Stimulated activated CD8-positive, alpha-beta memory T cell treated with anti-CD3 and anti-CD28 coated beads, Interleukin-15, amount 100 ng/mL, for 24 hours (primary cell): ENCODE data around the gene GGTA1.

Experiments
- DNase-seq: peaks from one replicate; pipeline ENCODE4 v3.0.0-alpha.2; 2020; ENCODE audit warnings: low read depth

The GGTA1 gene

GRCh38 chr9:121499177-121499426 lies 542 bp downstream of the GGTA1 start:
- DNase-seq, result no peak

- DNase-seq, result no peak
Observed at GRCh38 chr9:121498487-121499176, 1.0 kb downstream of the GGTA1 start.

GRCh38 chr9:121498150-121498486 lies 1.5 kb downstream of the GGTA1 start:
- DNase-seq, result no peak

- DNase-seq, result no peak
Observed at GRCh38 chr9:121495976-121496375, 3.7 kb downstream of the GGTA1 start.

- no peak for DNase-seq
Observed at GRCh38 chr9:121494192-121494591, 5.5 kb downstream of the GGTA1 start.

GRCh38 chr9:121491111-121491510 lies 8.5 kb downstream of the GGTA1 start:
- DNase-seq, result no peak

DNA sequence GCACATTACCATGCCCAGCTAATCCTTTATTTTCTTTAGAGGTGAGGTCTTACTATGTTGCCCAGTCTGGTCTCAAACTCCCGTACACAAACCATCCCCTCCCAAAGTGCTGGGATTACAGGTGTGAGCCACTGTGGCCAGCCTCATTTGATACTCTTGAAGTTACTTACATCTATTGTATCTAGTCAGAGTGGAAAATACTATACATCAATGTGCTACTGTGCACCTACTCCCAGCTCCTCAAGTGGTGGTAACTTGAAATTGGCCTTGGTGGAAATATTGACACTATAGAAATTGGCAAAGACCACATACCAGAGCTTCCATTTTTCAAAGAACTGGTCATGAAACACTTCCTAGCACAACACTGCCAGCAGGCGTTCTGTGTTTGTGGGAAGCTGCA lies 10.3 kb downstream of the GGTA1 start:
- no peak for DNase-seq

DNA sequence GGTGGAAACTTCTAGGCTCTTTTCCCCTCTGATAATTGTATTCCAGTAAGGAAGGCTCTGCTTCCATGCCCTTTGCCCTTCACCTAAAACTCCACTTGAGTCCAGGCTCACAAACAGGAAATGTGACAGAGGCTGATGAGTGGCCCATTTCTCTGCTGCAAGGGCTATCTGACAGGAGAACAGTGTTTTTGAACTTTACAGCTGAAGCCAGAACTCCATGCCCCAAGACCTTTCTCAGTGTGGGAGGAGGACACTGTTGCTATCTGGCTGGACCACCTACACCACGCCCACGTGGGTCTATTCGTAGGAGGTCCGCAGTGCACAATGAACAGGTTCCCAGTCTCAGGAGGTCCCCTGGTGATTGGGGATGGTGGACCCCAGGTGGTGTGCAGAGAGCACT lies 13.6 kb downstream of the GGTA1 start:
- DNase-seq, result no peak

DNA sequence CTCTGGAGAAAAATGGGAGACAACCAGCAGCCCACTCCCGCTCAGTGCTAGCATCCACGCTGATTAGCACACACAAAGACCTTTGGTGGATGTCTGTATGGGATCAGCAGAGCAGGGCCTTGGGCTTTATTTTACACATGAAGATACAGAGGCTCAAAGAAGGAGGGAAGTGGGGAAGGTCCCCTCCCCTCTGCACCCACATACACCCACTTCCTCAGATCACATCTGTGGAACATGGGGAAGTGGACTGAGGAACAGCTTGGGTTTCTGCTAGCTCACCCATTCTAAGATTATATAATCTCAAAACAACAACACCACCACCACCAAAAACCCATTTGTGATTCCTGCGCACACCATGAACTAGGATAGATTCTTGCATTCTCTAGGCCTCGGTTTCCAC lies 14.0 kb downstream of the GGTA1 start:
- DNase-seq, result no peak

DNA sequence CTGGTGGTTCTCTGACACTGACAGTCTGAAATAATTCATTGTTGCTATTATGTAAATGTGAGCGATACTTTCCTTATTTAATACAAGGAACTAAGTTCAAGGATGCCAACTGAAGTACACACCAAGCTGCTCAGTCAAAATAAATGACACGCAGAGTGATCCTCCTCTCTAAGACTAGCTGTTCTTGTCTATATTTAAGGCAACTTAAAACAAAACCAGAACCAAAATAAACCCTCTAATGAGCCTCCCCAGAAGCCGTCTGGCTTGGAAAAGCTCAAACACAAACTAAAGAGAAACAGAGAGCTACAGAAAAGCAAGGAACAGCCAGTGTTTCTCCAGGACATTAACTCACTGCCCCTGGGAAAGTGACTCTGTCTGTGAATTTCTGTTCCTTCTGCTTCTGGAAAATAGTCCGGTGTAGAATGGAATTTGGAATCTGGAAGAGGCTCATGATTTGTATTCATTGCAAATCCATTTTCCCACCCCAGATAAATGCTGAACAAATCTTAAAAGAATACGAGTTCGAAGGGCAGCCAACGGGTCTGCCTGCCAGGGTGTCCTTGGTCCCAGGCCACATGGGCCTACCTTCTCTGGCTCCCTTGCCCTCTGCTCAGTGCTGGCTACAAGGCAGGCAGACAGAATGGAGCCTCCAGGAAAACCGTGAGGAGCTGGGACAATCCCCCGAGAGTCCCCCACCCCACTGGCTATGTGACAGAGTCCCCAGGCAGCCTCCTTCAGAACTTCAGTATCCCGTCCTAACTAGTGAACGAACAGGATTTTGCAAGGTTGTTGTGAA lies 14.8 kb downstream of the GGTA1 start:
- no peak for DNase-seq

- DNase-seq, result no peak
Observed at GRCh38 chr9:121483473-121484031, 16.1 kb downstream of the GGTA1 start.

DNA sequence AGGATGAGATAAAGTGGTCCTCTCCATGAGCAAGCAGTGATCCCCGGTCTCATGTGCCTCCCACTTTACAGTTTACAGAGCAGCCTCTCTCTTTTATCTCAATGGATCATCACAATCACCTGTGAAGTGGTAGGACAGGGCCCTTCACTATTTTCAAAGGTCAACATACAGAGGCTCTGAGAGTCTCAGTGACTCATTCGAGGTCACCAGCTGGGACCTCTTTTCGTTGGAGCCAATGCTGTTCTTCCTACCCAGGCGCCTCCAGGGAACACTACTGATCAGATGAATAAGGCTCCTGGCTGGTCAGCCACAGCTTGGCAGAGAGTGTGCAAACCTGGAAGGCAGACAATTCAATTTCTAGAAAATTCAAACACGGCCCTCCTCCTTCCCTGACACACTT lies 16.6 kb downstream of the GGTA1 start:
- no peak for DNase-seq

DNA sequence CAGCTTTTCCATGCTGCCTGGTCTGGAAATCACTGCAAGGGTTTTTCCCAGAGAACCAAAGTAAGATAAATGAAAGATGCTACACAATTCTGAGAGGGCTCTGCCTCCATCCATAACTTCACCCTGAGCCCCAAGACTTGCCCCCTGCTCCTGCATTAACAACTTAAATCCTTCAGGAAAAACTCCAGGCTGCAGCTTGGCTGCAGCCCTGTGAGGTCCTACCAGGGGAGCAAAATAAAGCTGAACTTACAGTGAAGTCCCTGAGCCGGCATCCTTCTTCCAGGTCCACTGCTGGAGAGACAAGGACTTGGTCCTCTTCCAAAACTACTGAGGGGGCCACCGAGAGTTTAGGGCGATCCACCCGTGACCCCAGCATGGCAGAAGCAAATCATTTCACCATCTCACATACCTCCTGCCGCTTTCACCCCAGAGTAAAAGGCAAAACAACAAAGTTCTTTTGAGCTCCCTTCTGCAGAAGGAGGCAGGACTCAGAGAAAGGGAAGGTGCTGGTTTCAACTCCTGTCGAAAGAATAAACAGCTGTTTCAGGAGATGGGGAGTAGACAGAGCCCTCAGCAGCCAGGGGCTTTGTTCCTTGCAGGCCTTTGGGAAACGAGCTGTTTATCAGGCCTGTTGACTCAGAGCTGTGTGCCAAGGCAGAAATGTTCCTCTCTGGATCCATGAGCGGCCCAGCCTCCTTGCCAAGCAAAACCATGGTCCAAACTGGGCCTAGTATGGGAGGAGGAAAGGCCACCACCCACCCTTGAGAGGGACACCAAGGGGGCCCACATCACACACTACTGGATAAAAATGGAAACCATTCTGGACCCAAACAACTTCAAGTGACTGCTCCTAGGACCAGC lies 20.6 kb downstream of the GGTA1 start:
- no peak for DNase-seq

- no peak for DNase-seq
Observed at GRCh38 chr9:121476156-121476555, 23.5 kb downstream of the GGTA1 start.

DNA sequence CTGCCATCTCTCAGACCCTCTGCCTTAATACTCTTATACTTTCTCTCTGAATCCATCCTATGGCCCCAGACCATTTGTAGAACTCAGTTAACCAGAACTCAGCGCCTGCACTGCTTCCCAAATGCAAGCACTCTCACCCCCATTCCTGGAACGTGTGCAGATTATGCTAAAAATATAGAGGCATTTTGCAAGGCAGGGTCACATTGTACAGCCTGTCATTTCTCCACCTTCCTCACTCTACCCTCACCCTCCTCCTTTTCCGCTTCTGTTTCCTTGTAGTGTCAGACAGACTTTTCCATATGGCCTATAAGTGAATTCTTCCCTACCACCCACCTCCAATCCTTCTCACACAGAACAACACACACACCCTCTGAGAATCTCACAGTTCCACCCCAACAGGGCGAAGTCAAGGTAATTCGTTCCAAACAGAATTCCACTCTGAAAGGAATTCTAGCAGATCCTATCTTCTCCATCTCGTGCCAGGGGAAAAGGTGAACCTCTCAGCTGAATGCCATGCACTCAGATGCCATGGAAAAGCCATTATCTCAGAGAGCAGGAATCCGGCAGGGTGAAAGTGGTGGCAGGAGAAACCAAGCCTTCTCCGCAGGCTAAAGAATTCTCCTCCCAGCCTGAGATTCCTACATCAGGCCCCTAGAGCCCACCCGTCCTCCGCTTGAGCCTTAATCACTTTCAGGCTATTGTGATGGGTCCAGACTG lies 25.3 kb downstream of the GGTA1 start:
- DNase-seq, result no peak

DNA sequence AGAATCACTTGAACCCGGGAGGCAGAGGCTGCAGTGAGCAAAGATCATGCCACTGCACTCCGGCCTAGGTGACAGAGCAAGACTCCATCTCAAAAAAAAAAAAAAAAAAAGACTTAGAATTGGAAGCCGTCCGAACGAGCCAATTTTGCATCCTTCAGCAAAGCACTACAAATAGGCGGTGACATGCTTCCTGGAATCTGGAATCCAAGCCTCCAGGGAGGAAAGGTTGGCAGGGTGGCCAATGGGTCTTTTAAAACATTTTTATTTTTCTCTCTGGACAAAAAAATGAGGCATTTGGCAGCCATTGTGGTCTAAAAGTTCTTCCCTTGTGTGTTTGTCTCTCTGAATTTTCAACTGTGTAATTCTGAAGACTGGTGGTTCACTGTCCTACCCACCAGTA lies 26.4 kb downstream of the GGTA1 start:
- DNase-seq, result no peak

GRCh38 chr9:121472446-121472845 lies 27.2 kb downstream of the GGTA1 start:
- DNase-seq, result no peak

DNA sequence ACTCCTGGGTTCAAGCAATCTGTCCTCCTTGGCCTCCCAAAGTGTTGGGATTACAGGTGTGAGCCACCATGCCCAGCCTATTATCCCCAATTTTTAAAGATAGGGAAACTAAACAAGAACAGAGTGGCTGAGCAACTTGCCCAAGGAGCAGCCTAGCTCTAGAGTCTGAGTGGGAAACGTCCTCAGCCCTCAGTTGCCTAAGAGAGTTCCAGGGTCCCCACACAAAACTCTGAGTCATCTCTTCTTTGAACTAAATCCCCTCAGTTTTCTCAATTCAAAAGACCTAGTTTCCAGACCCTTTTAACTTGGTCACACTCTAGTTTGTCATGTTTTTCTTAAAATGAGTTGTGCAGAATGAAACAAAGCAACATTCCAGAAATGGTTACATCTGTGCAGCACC lies 33.5 kb downstream of the GGTA1 start:
- DNase-seq, result no peak

DNA sequence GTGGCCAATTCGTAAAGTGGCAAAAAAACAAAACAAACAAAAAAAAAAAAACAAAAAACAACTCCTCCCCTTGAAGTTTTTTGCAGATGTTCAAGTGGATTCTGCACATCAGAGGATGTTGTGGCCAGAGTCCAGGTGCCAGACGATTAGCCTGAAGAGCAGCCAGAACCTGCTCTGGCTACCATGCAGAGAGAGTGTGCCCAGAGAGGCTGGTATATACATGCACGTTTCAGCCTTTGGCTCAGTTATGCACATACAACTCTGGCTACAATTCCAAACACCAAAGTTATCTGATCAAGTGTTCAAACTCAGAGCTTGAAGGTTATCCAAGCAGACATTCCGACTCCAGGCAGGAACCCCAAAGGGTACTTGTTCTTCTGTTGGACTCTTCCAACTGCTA lies 34.7 kb downstream of the GGTA1 start:
- no peak for DNase-seq

- no peak for DNase-seq
Observed at GRCh38 chr9:121463026-121463807, 36.4 kb downstream of the GGTA1 start.

GRCh38 chr9:121459513-121459912 lies 40.1 kb downstream of the GGTA1 start:
- no peak for DNase-seq
